Measurements from ENCODE around the gene RGS14. TPM values are rescaled to one million over a fixed set of nuclear protein-coding genes. Genes with fewer than 3 reads are reported as not detected.

The RGS14 gene
- total RNA-seq, 1 experiment from 2014 or later, result 16.0 TPM

Other genes with a start within 250 kb of the RGS14 start
- 42.7 and 49.1 TPM in 2 replicates for gene NSD1, start 224.2 kb upstream of the RGS14 start, total RNA-seq (2014; rRNA removed; shearing (Covaris generic))
- gene RAB24, start 54.2 kb upstream of the RGS14 start, total RNA-seq (2014; rRNA removed; shearing (Covaris generic)), result 29.1 and 29.7 TPM in 2 replicates
- gene PRELID1, start 54.1 kb upstream of the RGS14 start, total RNA-seq (2014; rRNA removed; shearing (Covaris generic)), result 192 and 236 TPM in 2 replicates
- 15.3 and 15.8 TPM in 2 replicates for gene MXD3, start 46.0 kb upstream of the RGS14 start, total RNA-seq (2014; rRNA removed; shearing (Covaris generic))
- 274 and 278 TPM in 2 replicates for gene LMAN2, start 6.3 kb upstream of the RGS14 start, total RNA-seq (2014; rRNA removed; shearing (Covaris generic))
- not detected in 2 replicates for gene SLC34A1, start 26.5 kb downstream of the RGS14 start, total RNA-seq (2014; rRNA removed; shearing (Covaris generic))
- gene PFN3, start 42.7 kb downstream of the RGS14 start, total RNA-seq (2014; rRNA removed; shearing (Covaris generic)), result not detected in 2 replicates
- gene F12, start 51.6 kb downstream of the RGS14 start, total RNA-seq (2014; rRNA removed; shearing (Covaris generic)), result 10.9 and 12.8 TPM in 2 replicates
- gene GRK6, start 68.8 kb downstream of the RGS14 start, total RNA-seq (2014; rRNA removed; shearing (Covaris generic)), result 37.8 and 38.3 TPM in 2 replicates
- gene PRR7, start 88.9 kb downstream of the RGS14 start, total RNA-seq (2014; rRNA removed; shearing (Covaris generic)), result 29.8 and 34.5 TPM in 2 replicates
- 53.1 and 59.3 TPM in 2 replicates for gene DBN1, start 115.7 kb downstream of the RGS14 start, total RNA-seq (2014; rRNA removed; shearing (Covaris generic))
- gene PDLIM7, start 139.7 kb downstream of the RGS14 start, total RNA-seq (2014; rRNA removed; shearing (Covaris generic)), result 24.3 and 25.0 TPM in 2 replicates
- 0.61 and 1.2 TPM in 2 replicates for gene DOK3, start 151.9 kb downstream of the RGS14 start, total RNA-seq (2014; rRNA removed; shearing (Covaris generic))
- gene DDX41, start 159.0 kb downstream of the RGS14 start, total RNA-seq (2014; rRNA removed; shearing (Covaris generic)), result 88.9 and 95.6 TPM in 2 replicates
- 15.5 and 20.8 TPM in 2 replicates for gene FAM193B, start 196.6 kb downstream of the RGS14 start, total RNA-seq (2014; rRNA removed; shearing (Covaris generic))
- gene TMED9, start 234.3 kb downstream of the RGS14 start, total RNA-seq (2014; rRNA removed; shearing (Covaris generic)), result 47.5 and 57.0 TPM in 2 replicates
- 18.7 and 19.1 TPM in 2 replicates for gene B4GALT7, start 242.2 kb downstream of the RGS14 start, total RNA-seq (2014; rRNA removed; shearing (Covaris generic))

Data from NCI-H460 (cell line).